Measurements from ENCODE around the gene SPATA31D4. TPM values are rescaled to one million over a fixed set of nuclear protein-coding genes. Genes with fewer than 3 reads are reported as not detected.
"Not testable (repeated sequence)": the region's sequence is repeated elsewhere in the genome, so short reads cannot be mapped to it uniquely, and the experiment has no call there.

Gene SPATA31D4
- total RNA-seq: not detected
- long read RNA-seq: 0 reads

- not testable (repeated sequence) for DNase-seq (ENCODE audit: low spot score)
These were observed at the start of gene SPATA31D4 for GRCh38 chr9:81928305-81928704. Gene SPATA31D4 (plus strand): TSS chr9:81928428. CDS start chr9:81928514, 86 bp downstream.

- no peak for DNase-seq (ENCODE audit: low spot score)
These were observed 49.7 kb upstream of the SPATA31D4 start for GRCh38 chr9:81878530-81878929.

- DNase-seq (ENCODE audit: low spot score): no peak
These were observed 48.7 kb upstream of the SPATA31D4 start for GRCh38 chr9:81879501-81879916.

- no peak for DNase-seq (ENCODE audit: low spot score)
These were observed 42.6 kb upstream of the SPATA31D4 start for GRCh38 chr9:81885602-81886001.

GRCh38 chr9:81886665-81887064 is 41.6 kb upstream of the SPATA31D4 start:
- DNase-seq (ENCODE audit: low spot score): no peak

- DNase-seq (ENCODE audit: low spot score): no peak
These were observed 38.1 kb upstream of the SPATA31D4 start for GRCh38 chr9:81890104-81890503.

- no peak for DNase-seq (ENCODE audit: low spot score)
These were observed 35.8 kb upstream of the SPATA31D4 start for GRCh38 chr9:81892440-81892839.

GRCh38 chr9:81893929-81894328 is 34.3 kb upstream of the SPATA31D4 start:
- DNase-seq (ENCODE audit: low spot score): no peak

- no peak for DNase-seq (ENCODE audit: low spot score)
These were observed 33.3 kb upstream of the SPATA31D4 start for GRCh38 chr9:81894891-81895290.

GRCh38 chr9:81896070-81896469 is 32.2 kb upstream of the SPATA31D4 start:
- DNase-seq (ENCODE audit: low spot score): no peak

GRCh38 chr9:81898851-81899250 is 29.4 kb upstream of the SPATA31D4 start:
- DNase-seq (ENCODE audit: low spot score): no peak

GRCh38 chr9:81902196-81902595 is 26.0 kb upstream of the SPATA31D4 start:
- DNase-seq (ENCODE audit: low spot score): no peak

GRCh38 chr9:81902626-81903025 is 25.6 kb upstream of the SPATA31D4 start:
- DNase-seq (ENCODE audit: low spot score): no peak

- no peak for DNase-seq (ENCODE audit: low spot score)
These were observed 21.6 kb upstream of the SPATA31D4 start for GRCh38 chr9:81906671-81907070.

GRCh38 chr9:81912135-81912534 is 16.1 kb upstream of the SPATA31D4 start:
- DNase-seq (ENCODE audit: low spot score): no peak

- DNase-seq (ENCODE audit: low spot score): no peak
These were observed 12.3 kb upstream of the SPATA31D4 start for GRCh38 chr9:81915801-81916505.

GRCh38 chr9:81918507-81918906 is 9.7 kb upstream of the SPATA31D4 start:
- DNase-seq (ENCODE audit: low spot score): not testable (repeated sequence)

GRCh38 chr9:81930147-81930546 is 1.9 kb downstream of the SPATA31D4 start:
- not testable (repeated sequence) for DNase-seq (ENCODE audit: low spot score)

- not testable (repeated sequence) for DNase-seq (ENCODE audit: low spot score)
These were observed 5.3 kb downstream of the SPATA31D4 start for GRCh38 chr9:81933547-81933946.

- not testable (repeated sequence) for DNase-seq (ENCODE audit: low spot score)
These were observed 15.2 kb downstream of the SPATA31D4 start, which contains the start of gene SPATA31D3 for GRCh38 chr9:81943393-81943792. Gene SPATA31D3 (plus strand): TSS chr9:81943500. CDS start chr9:81943586, 86 bp downstream.

- not testable (repeated sequence) for DNase-seq (ENCODE audit: low spot score)
These were observed 20.4 kb downstream of the SPATA31D4 start for GRCh38 chr9:81948650-81949049.

GRCh38 chr9:81953096-81953495 is 24.9 kb downstream of the SPATA31D4 start:
- DNase-seq (ENCODE audit: low spot score): no peak

- no peak for DNase-seq (ENCODE audit: low spot score)
These were observed 27.4 kb downstream of the SPATA31D4 start for GRCh38 chr9:81955625-81956024.

Measured in mesenteric fat pad (tissue), 1 donor.